NCI-H345 treated with DMSO at 0.1 percent for 48 hours (cell line): ENCODE data around the gene ACSS1.
A peak's percentile ranks its signal among the peaks of the same experiment; 100 is the strongest.
"Not testable (repeated sequence)": the region's sequence is repeated elsewhere in the genome, so short reads cannot be mapped to it uniquely, and the experiment has no call there.

Experiments
- DNase-seq: peaks from one replicate; lab custom pipeline; 2025; ENCODE audit not compliant: unreplicated experiment; lab: John Stamatoyannopoulos, UW

Gene ACSS1

GRCh38 chr20:25015986-25016385, 42.0 kb downstream of the ACSS1 start:
- no peak for DNase-seq

- no peak for DNase-seq
Observed at GRCh38 chr20:25014816-25015215, 43.1 kb downstream of the ACSS1 start.

GRCh38 chr20:25013478-25014380, 44.2 kb downstream of the ACSS1 start:
- DNase-seq: no peak

- DNase-seq: no peak
Observed at GRCh38 chr20:25012616-25013189, 45.2 kb downstream of the ACSS1 start.

- DNase-seq: no peak
Observed at GRCh38 chr20:25011831-25012241, 46.1 kb downstream of the ACSS1 start.

- DNase-seq: no peak
Observed at GRCh38 chr20:25011261-25011660, 46.7 kb downstream of the ACSS1 start.

- peak; percentile 81 for DNase-seq
Observed at GRCh38 chr20:25009218-25010145, 48.5 kb downstream of the ACSS1 start.

- DNase-seq: no peak
Observed at GRCh38 chr20:25008388-25009217, 49.3 kb downstream of the ACSS1 start.

GRCh38 chr20:25007491-25008305, 50.2 kb downstream of the ACSS1 start:
- no peak for DNase-seq

- no peak for DNase-seq
Observed at GRCh38 chr20:25006431-25007167, 51.3 kb downstream of the ACSS1 start.

GRCh38 chr20:25005661-25006060, 52.3 kb downstream of the ACSS1 start:
- no peak for DNase-seq

GRCh38 chr20:25005220-25005619, 52.7 kb downstream of the ACSS1 start:
- no peak for DNase-seq

GRCh38 chr20:25003002-25003401, 54.9 kb downstream of the ACSS1 start:
- DNase-seq: no peak

GRCh38 chr20:25001323-25001722, 56.6 kb downstream of the ACSS1 start:
- not testable (repeated sequence) for DNase-seq

GRCh38 chr20:25000268-25000801, 57.6 kb downstream of the ACSS1 start:
- DNase-seq: peak; percentile 34

- DNase-seq: no peak
Observed at GRCh38 chr20:24999568-24999967, 58.4 kb downstream of the ACSS1 start.

GRCh38 chr20:24998631-24999445, 59.1 kb downstream of the ACSS1 start:
- DNase-seq: no peak

- DNase-seq: no peak
Observed at GRCh38 chr20:24998121-24998520, 59.8 kb downstream of the ACSS1 start.
